Skeletal muscle tissue (tissue), 4 donors: ENCODE results near the gene HNRNPUL1. TPM values are rescaled to one million over a fixed set of nuclear protein-coding genes. Genes with fewer than 3 reads are reported as not detected.

ENCODE experiments used
- H3K27ac ChIP-seq: one replicate; pipeline ENCODE4 v1.7.0; 2013; ENCODE audit warnings: mild to moderate bottlenecking, low read depth, low read length, inconsistent platforms
- H3K27me3 ChIP-seq, 3 donors: one replicate each; pipeline ENCODE4 v1.7.0; 2013; ENCODE audit warnings: low read length in 3 of 3; ENCODE audit not compliant: control insufficient read depth in 3 of 3, insufficient read depth in 3 of 3
- H3K36me3 ChIP-seq, 3 donors: one replicate each; pipeline ENCODE4 v1.7.0; 2013; ENCODE audit warnings: low read length in 3 of 3; ENCODE audit not compliant: control insufficient read depth in 3 of 3, insufficient read depth in 3 of 3
- H3K4me1 ChIP-seq, 3 donors: one replicate each; pipeline ENCODE4 v1.7.0; 2013; ENCODE audit warnings: low read length in 3 of 3, mild to moderate bottlenecking in 3 of 3; ENCODE audit not compliant: control insufficient read depth in 3 of 3, insufficient read depth in 3 of 3
- H3K4me3 ChIP-seq, 3 donors: one replicate each; pipeline ENCODE4 v1.7.0; 2013; ENCODE audit warnings: low read length in 3 of 3
- H3K9ac ChIP-seq, 3 donors: one replicate each; pipeline ENCODE4 v1.7.0; 2013; ENCODE audit warnings: low read length in 3 of 3, mild to moderate bottlenecking in 3 of 3, moderate library complexity in 2 of 3, low read depth in 1 of 3
- H3K9me3 ChIP-seq, 3 donors: one replicate each; pipeline ENCODE4 v1.7.0; 2013; ENCODE audit warnings: low read length in 3 of 3; ENCODE audit not compliant: control insufficient read depth in 3 of 3
- total RNA-seq: library from RNA; depleted of rRNA; stranded (reverse); fragments of >200 nt; gene quantifications from one replicate; pipeline ENCODE4 v1.2.3, GENCODE V29; 2014
- donor health status: Osteomylitis.

HNRNPUL1 gene
- total RNA-seq, 1 donor from 2014 or later, result 68.4 TPM

- H3K4me1 ChIP-seq, result peaks cover 0 to 4% (median 0%) of the 10 kb centered on the region in 3 donors
- peaks cover 0 to 8% (median 0%) of the 10 kb centered on the region in 3 donors for H3K36me3 ChIP-seq
- H3K9ac ChIP-seq, result no peak overlapping the region
- peaks cover 0 to 17% (median 5%) of the 10 kb centered on the region in 3 donors for H3K27me3 ChIP-seq
- H3K27ac ChIP-seq, result no peak overlapping the region
- H3K4me3 ChIP-seq, result no peak overlapping the region
- H3K9me3 ChIP-seq, result no peaks in the 10 kb centered on the region
These were observed 31.5 kb upstream of the HNRNPUL1 start for GRCh38 chr19:41232686-41233085.

GRCh38 chr19:41233748-41234240 lies 30.4 kb upstream of the HNRNPUL1 start:
- Histone ChIP-seq H3K9me3 (no peaks in the 10 kb centered on the region), H3K27me3 (peaks cover 0 to 14% (median 5%) of the 10 kb centered on the region in 3 donors), H3K9ac (no peak overlapping the region), H3K27ac (no peak overlapping the region), H3K4me3 (no peak overlapping the region), H3K4me1 (no peaks in the 10 kb centered on the region), H3K36me3 (peaks cover 0 to 13% (median 4%) of the 10 kb centered on the region in 3 donors)

- H3K27me3 ChIP-seq, result peaks cover 0 to 10% (median 5%) of the 10 kb centered on the region in 3 donors
- no peaks in the 10 kb centered on the region for H3K9me3 ChIP-seq
- H3K4me1 ChIP-seq, result no peaks in the 10 kb centered on the region
- no peak overlapping the region for H3K9ac ChIP-seq
- no peak overlapping the region for H3K4me3 ChIP-seq
- no peak overlapping the region for H3K27ac ChIP-seq
- peaks cover 0 to 17% (median 11%) of the 10 kb centered on the region in 3 donors for H3K36me3 ChIP-seq
These were observed 29.5 kb upstream of the HNRNPUL1 start for GRCh38 chr19:41234512-41235168.

- H3K9ac ChIP-seq, result no peak overlapping the region
- no peak overlapping the region for H3K27ac ChIP-seq
- no peaks in the 10 kb centered on the region for H3K9me3 ChIP-seq
- H3K4me1 ChIP-seq, result no peaks in the 10 kb centered on the region
- peaks cover 0 to 18% (median 13%) of the 10 kb centered on the region in 3 donors for H3K36me3 ChIP-seq
- H3K27me3 ChIP-seq, result peaks cover 0 to 5% (median 2%) of the 10 kb centered on the region in 3 donors
- H3K4me3 ChIP-seq, result no peak overlapping the region
These were observed 28.7 kb upstream of the HNRNPUL1 start for GRCh38 chr19:41235480-41235879.

GRCh38 chr19:41238244-41238643 lies 25.9 kb upstream of the HNRNPUL1 start:
- Histone ChIP-seq H3K4me3 (no peak overlapping the region), H3K4me1 (no peaks in the 10 kb centered on the region), H3K9ac (no peak overlapping the region), H3K27ac (no peak overlapping the region), H3K36me3 (peaks cover 0 to 22% (median 17%) of the 10 kb centered on the region in 3 donors), H3K27me3 (no peaks in the 10 kb centered on the region), H3K9me3 (no peaks in the 10 kb centered on the region)

- H3K9me3 ChIP-seq, result no peaks in the 10 kb centered on the region
- H3K9ac ChIP-seq, result no peak overlapping the region
- peaks cover 0 to 22% (median 17%) of the 10 kb centered on the region in 3 donors for H3K36me3 ChIP-seq
These were observed 24.8 kb upstream of the HNRNPUL1 start for GRCh38 chr19:41239363-41239762.

GRCh38 chr19:41239961-41240574 lies 24.1 kb upstream of the HNRNPUL1 start:
- Histone ChIP-seq H3K4me3 (no peak overlapping the region), H3K4me1 (no peaks in the 10 kb centered on the region), H3K9ac (no peak overlapping the region), H3K9me3 (no peaks in the 10 kb centered on the region), H3K27ac (no peak overlapping the region), H3K36me3 (peaks cover 0 to 22% (median 17%) of the 10 kb centered on the region in 3 donors), H3K27me3 (no peaks in the 10 kb centered on the region)

More at GRCh38 chr19:41239363-41239762, 24.8 kb upstream of the HNRNPUL1 start:
- Histone ChIP-seq H3K27ac (no peak overlapping the region), H3K4me3 (no peak overlapping the region), H3K4me1 (no peaks in the 10 kb centered on the region), H3K27me3 (no peaks in the 10 kb centered on the region)

- no peaks in the 10 kb centered on the region for H3K9me3 ChIP-seq
- H3K9ac ChIP-seq, result no peak overlapping the region
- no peaks in the 10 kb centered on the region for H3K27me3 ChIP-seq
- peaks cover 0 to 26% (median 17%) of the 10 kb centered on the region in 3 donors for H3K36me3 ChIP-seq
- no peak overlapping the region for H3K27ac ChIP-seq
- H3K4me1 ChIP-seq, result no peaks in the 10 kb centered on the region
- H3K4me3 ChIP-seq, result no peak overlapping the region
These were observed 22.3 kb upstream of the HNRNPUL1 start for GRCh38 chr19:41241859-41242258.

- no peak overlapping the region for H3K4me3 ChIP-seq
- H3K9ac ChIP-seq, result no peak overlapping the region
- H3K36me3 ChIP-seq, result peaks cover 0 to 26% (median 17%) of the 10 kb centered on the region in 3 donors
- H3K4me1 ChIP-seq, result no peaks in the 10 kb centered on the region
- no peaks in the 10 kb centered on the region for H3K27me3 ChIP-seq
- H3K9me3 ChIP-seq, result no peaks in the 10 kb centered on the region
- H3K27ac ChIP-seq, result no peak overlapping the region
These were observed 20.1 kb upstream of the HNRNPUL1 start for GRCh38 chr19:41244117-41244516.

GRCh38 chr19:41245843-41246242 lies 18.3 kb upstream of the HNRNPUL1 start:
- Histone ChIP-seq H3K9me3 (no peaks in the 10 kb centered on the region), H3K27ac (no peak overlapping the region), H3K4me3 (no peak overlapping the region), H3K36me3 (peaks cover 0 to 30% (median 11%) of the 10 kb centered on the region in 3 donors), H3K9ac (no peak overlapping the region), H3K4me1 (no peaks in the 10 kb centered on the region), H3K27me3 (peaks cover 0 to 3% (median 0%) of the 10 kb centered on the region in 3 donors)
